Esophagus muscularis mucosa (tissue), 4 donors: ENCODE data around the gene BRI3. TPM values are rescaled to one million over a fixed set of nuclear protein-coding genes. Genes with fewer than 3 reads are reported as not detected.

Source experiments
- DNase-seq: peaks from one replicate; pipeline ENCODE4 v3.0.0-alpha.2; 2017; ENCODE audit errors: extremely low spot score
- H3K27ac ChIP-seq, 4 donors: fragments of 200-600 bp; sonication (generic); replicated peaks in 1 of 4; 1 replicate in 3 of 4; 2 replicates in 1 of 4; pipeline ENCODE4 v1.5.1; 2016 to 2019; ENCODE audit warnings: mild to moderate bottlenecking in 1 of 4
- H3K27me3 ChIP-seq, 4 donors: fragments of 200-600 bp; sonication (generic); one replicate each; pipeline versions ENCODE4 v1.5.1 to v1.6.0; 2016 to 2019
- H3K36me3 ChIP-seq, 4 donors: fragments of 200-600 bp; sonication (generic); one replicate each; pipeline ENCODE4 v1.5.1; 2016 to 2019
- H3K4me1 ChIP-seq, 4 donors: fragments of 200-600 bp; sonication (generic); one replicate each; pipeline ENCODE4 v1.5.1; 2016 to 2019
- H3K4me3 ChIP-seq, 4 donors: fragments of 200-600 bp; sonication (generic); 1 replicate in 2 of 4; 2 replicates in 2 of 4; pipeline ENCODE4 v1.5.1; 2016 to 2019; ENCODE audit warnings: mild to moderate bottlenecking in 4 of 4, moderate library complexity in 1 of 4
- H3K9me3 ChIP-seq, 4 donors: fragments of 200-600 bp; sonication (generic); 1 replicate in 3 of 4; 2 replicates in 1 of 4; pipeline ENCODE4 v1.5.1; 2016 to 2019
- CTCF ChIP-seq, 3 experiments: fragments of 200-600 bp in 2 of 3; fragments of 450-650 bp in 1 of 3; sonication (generic) in 2 of 3; IDR thresholded peaks; one replicate each; pipeline ENCODE4 v1.5.1; 2017 to 2019; ENCODE audit warnings: antibody characterized with exemption in 3 of 3, mild to moderate bottlenecking in 2 of 3, moderate library complexity in 1 of 3
- EP300 ChIP-seq: sonication (generic); formaldehyde crosslinking; IDR thresholded peaks from one replicate; pipeline ENCODE4 v1.6.1; 2017; ENCODE audit warnings: antibody characterized with exemption
- POLR2A ChIP-seq: fragments of 450-650 bp; IDR thresholded peaks from one replicate; pipeline ENCODE4 v1.6.1; 2017; ENCODE audit warnings: antibody characterized with exemption, moderate library complexity, mild to moderate bottlenecking, low read depth
- POLR2AphosphoS5 ChIP-seq, 2 donors: sonication (generic); formaldehyde crosslinking; IDR thresholded peaks; one replicate each; pipeline ENCODE4 v1.6.1; 2017; ENCODE audit warnings: antibody characterized with exemption in 2 of 2
- WGBS: methylation state at CpG from one replicate; pipeline ENCODE4 v1.1.5; 2018; 5-methylcytosine and 5-hydroxymethylcytosine counted together
- intact Hi-C: fragments of 100-400 bp; cut with DNase I; formaldehyde crosslinking; loops from one replicate; pipeline ENCODE4 v1.15.1; 2023
- total RNA-seq, 4 donors: library from RNA; depleted of rRNA; stranded (reverse); fragments of >200 nt; gene quantifications; one replicate each; pipeline versions ENCODE4 v1.1.0 to v1.2.1, GENCODE V29; 2016

BRI3 gene
- total RNA-seq, 4 donors from 2014 or later = 34.5 to 74.7 (median 55.3) TPM

GRCh38 chr7:98301693-98302470 lies 20.4 kb downstream of the BRI3 start:
- Histone ChIP-seq H3K4me1 (peaks cover 0 to 8% (median 3%) of the 10 kb centered on the region in 4 donors), H3K36me3 (peaks cover 3 to 38% (median 11%) of the 10 kb centered on the region in 4 donors), H3K4me3 (no peak overlapping the region), H3K9me3 (no peaks in the 10 kb centered on the region), H3K27me3 (no peaks in the 10 kb centered on the region), H3K27ac (no peak overlapping the region)
- no peak for DNase-seq
- intact Hi-C loops = no loop called here
- 86% methylated on average over 21 of the region's 22 CpGs for WGBS
- TF ChIP-seq EP300 (no peak), CTCF (IDR thresholded peaks at IDR 0.05) (no peak), POLR2A (no peak), POLR2AphosphoS5 (IDR thresholded peaks at IDR 0.05) (no peak)

- TF ChIP-seq POLR2AphosphoS5 (IDR thresholded peaks at IDR 0.05) (no peak), POLR2A (no peak), CTCF (IDR thresholded peaks at IDR 0.05) (no peak), EP300 (no peak)
- intact Hi-C loops = no loop called here
- DNase-seq = no peak
- Histone ChIP-seq H3K27me3 (no peaks in the 10 kb centered on the region), H3K9me3 (no peaks in the 10 kb centered on the region), H3K36me3 (peaks cover 9 to 51% (median 23%) of the 10 kb centered on the region in 4 donors), H3K4me3 (no peak overlapping the region), H3K4me1 (no peaks in the 10 kb centered on the region), H3K27ac (no peak overlapping the region)
- WGBS = 89% methylated on average over 18 of the region's 19 CpGs
These were observed 21.8 kb downstream of the BRI3 start for GRCh38 chr7:98303176-98303865.

GRCh38 chr7:98303906-98304305 lies 22.4 kb downstream of the BRI3 start:
- Histone ChIP-seq H3K9me3 (no peaks in the 10 kb centered on the region), H3K27ac (no peak overlapping the region), H3K4me1 (no peaks in the 10 kb centered on the region), H3K4me3 (no peak overlapping the region), H3K27me3 (no peaks in the 10 kb centered on the region), H3K36me3 (peaks cover 9 to 57% (median 28%) of the 10 kb centered on the region in 4 donors)
- intact Hi-C loops = no loop called here
- DNase-seq = no peak
- WGBS = 59% methylated on average over 9 of the region's 15 CpGs
- TF ChIP-seq CTCF (IDR thresholded peaks at IDR 0.05) (no peak), EP300 (no peak), POLR2AphosphoS5 (IDR thresholded peaks at IDR 0.05) (no peak), POLR2A (no peak)

GRCh38 chr7:98305951-98306535 lies 24.6 kb downstream of the BRI3 start:
- no peak for DNase-seq
- Histone ChIP-seq H3K36me3 (peaks cover 9 to 65% (median 30%) of the 10 kb centered on the region in 4 donors), H3K9me3 (no peaks in the 10 kb centered on the region), H3K27me3 (no peaks in the 10 kb centered on the region), H3K4me1 (no peaks in the 10 kb centered on the region), H3K4me3 (no peak overlapping the region), H3K27ac (no peak overlapping the region)
- WGBS = 77% methylated on average over 22 of the region's 22 CpGs
- TF ChIP-seq POLR2A = no peak
- no peak for TF ChIP-seq CTCF (IDR thresholded peaks at IDR 0.05)
- no peak for TF ChIP-seq POLR2AphosphoS5 (IDR thresholded peaks at IDR 0.05)
- no peak for TF ChIP-seq EP300
- intact Hi-C loops = no loop called here
